HCT116 (cell line): Measurements from ENCODE around the gene MEIOC. TPM values are rescaled to one million over a fixed set of nuclear protein-coding genes. Genes with fewer than 3 reads are reported as not detected.
"Not testable (repeated sequence)": the region's sequence is repeated elsewhere in the genome, so short reads cannot be mapped to it uniquely, and the experiment has no call there.

Source experiments
- ATAC-seq: fragments of 200-7000 bp; cut with Tn5 transposase; 2 replicates; pipeline ENCODE4 v1.9.1; 2020; ENCODE audit warnings: mild to moderate bottlenecking, moderate library complexity
- BruUV-seq: library from RNA; stranded (reverse); fragments of 400-500 nt; replicated peaks from 2 replicates; lab custom pipeline; 2021; lab: Mats Ljungman, UMichigan
- CTCF ChIA-PET: fragments of 300-600 bp; sonication (Branson Sonifier 250); formaldehyde crosslinking; loops from one replicate; lab custom pipeline; 2021; ENCODE audit warnings: antibody characterized with exemption; lab: Charles Lee
- POLR2A ChIA-PET: fragments of 300-600, 350-600 bp; sonication (Branson Sonifier 250); formaldehyde crosslinking; loops from one replicate; lab custom pipeline; 2021; ENCODE audit warnings: antibody characterized with exemption; lab: Charles Lee
- RAD21 ChIA-PET, 2 experiments: fragments of 300-600 bp; sonication (Branson Sonifier 250); formaldehyde crosslinking; loops; one replicate each; lab custom pipeline; 2023; ENCODE audit warnings: low total read pairs in 2 of 2; ENCODE audit not compliant: uncharacterized antibody in 2 of 2, unreplicated experiment in 2 of 2, low non-redundant PET in 1 of 2; lab: Charles Lee
- DNase-seq: peaks from one replicate; pipeline ENCODE4 v3.0.0-alpha.2; 2010; ENCODE audit warnings: low read depth, low spot score
- H2AFZ ChIP-seq: fragments of 200-600 bp; shearing (Covaris generic), sonication (generic); 2 replicates; pipeline ENCODE4 v1.6.1; 2017; ENCODE audit warnings: low read depth, mixed run types, mixed read lengths, antibody characterized with exemption, low read length; ENCODE audit not compliant: poor library complexity, severe bottlenecking
- H3K27ac ChIP-seq: 2 replicates; pipeline ENCODE4 v1.5.1; 2012; ENCODE audit warnings: low read depth, low read length
- H3K27me3 ChIP-seq: fragments of 200-600 bp; sonication (generic); 2 replicates; pipeline ENCODE4 v1.6.1; 2016; ENCODE audit warnings: mixed run types, low read length, mixed read lengths; ENCODE audit not compliant: insufficient read depth
- H3K36me3 ChIP-seq, 2 experiments: fragments of 200-500 bp in 1 of 2; fragments of 200-600 bp in 1 of 2; sonication (Bioruptor generic) in 1 of 2; sonication (generic) in 1 of 2; 2 replicates each; pipeline versions ENCODE4 v1.5.1 to v1.6.1; 2014 to 2016; ENCODE audit warnings: low read length in 2 of 2, inconsistent platforms in 1 of 2, mixed read lengths in 1 of 2, mixed run types in 1 of 2; ENCODE audit not compliant: insufficient read depth in 2 of 2, control insufficient read depth in 1 of 2
- H3K4me1 ChIP-seq, 2 experiments: fragments of 200-600 bp in 1 of 2; sonication (generic) in 1 of 2; 2 replicates each; pipeline versions ENCODE4 v1.5.1 to v1.6.1; 2012 to 2017; ENCODE audit warnings: low read length in 2 of 2, inconsistent platforms in 1 of 2, mild to moderate bottlenecking in 1 of 2, mixed read lengths in 1 of 2, mixed run types in 1 of 2, moderate library complexity in 1 of 2; ENCODE audit not compliant: insufficient read depth in 2 of 2, control insufficient read depth in 1 of 2
- H3K4me2 ChIP-seq: fragments of 200-600 bp; sonication (generic); 2 replicates; pipeline ENCODE4 v1.6.1; 2017; ENCODE audit warnings: mixed run types, low read length, mixed read lengths
- H3K4me3 ChIP-seq, 2 experiments: fragments of 200-600 bp in 1 of 2; sonication (generic) in 1 of 2; replicated peaks in 1 of 2; 2 replicates each; pipeline ENCODE4 v1.5.1; 2011 to 2016; ENCODE audit warnings: low read length in 2 of 2, control low read depth in 1 of 2, low read depth in 1 of 2, mild to moderate bottlenecking in 1 of 2, mixed read lengths in 1 of 2, mixed run types in 1 of 2
- H3K79me2 ChIP-seq: fragments of 200-600 bp; sonication (generic); 2 replicates; pipeline ENCODE4 v1.6.1; 2017; ENCODE audit warnings: mild to moderate bottlenecking, mixed run types, low read length, moderate library complexity, mixed read lengths; ENCODE audit not compliant: insufficient read depth
- H3K9ac ChIP-seq: fragments of 200-600 bp; sonication (generic); 2 replicates; pipeline ENCODE4 v1.6.1; 2016; ENCODE audit warnings: low read length, mixed read lengths
- H3K9me2 ChIP-seq: fragments of 200-600 bp; sonication (generic), shearing (Covaris generic); 2 replicates; pipeline ENCODE4 v1.6.1; 2017; ENCODE audit warnings: mixed run types, mild to moderate bottlenecking, moderate library complexity; ENCODE audit not compliant: insufficient read depth
- H3K9me3 ChIP-seq, 2 experiments: fragments of 200-500 bp in 1 of 2; fragments of 200-600 bp in 1 of 2; sonication (Bioruptor generic) in 1 of 2; sonication (generic) in 1 of 2; 2 replicates each; pipeline ENCODE4 v1.6.1; 2014 to 2017; ENCODE audit warnings: low read length in 2 of 2, mixed read lengths in 2 of 2, inconsistent platforms in 1 of 2, low read depth in 1 of 2, mild to moderate bottlenecking in 1 of 2, mixed run types in 1 of 2, moderate library complexity in 1 of 2; ENCODE audit not compliant: control insufficient read depth in 1 of 2, insufficient read depth in 1 of 2
- H4K20me1 ChIP-seq: fragments of 200-600 bp; sonication (generic), shearing (Covaris generic); 2 replicates; pipeline ENCODE4 v1.6.1; 2017; ENCODE audit warnings: mixed run types, mild to moderate bottlenecking, moderate library complexity; ENCODE audit not compliant: insufficient read depth
- EZH2 ChIP-seq: fragments of 200-600 bp; sonication (generic); IDR thresholded peaks from 2 replicates; pipeline ENCODE4 v1.6.1; 2017; ENCODE audit warnings: antibody characterized with exemption, mixed run types
- FOSL1 ChIP-seq: IDR thresholded peaks from 2 replicates; pipeline ENCODE4 v1.6.1; 2012; ENCODE audit warnings: low read depth
- POLR2AphosphoS5 ChIP-seq: IDR thresholded peaks from 2 replicates; pipeline ENCODE4 v1.6.1; 2011; ENCODE audit warnings: mild to moderate bottlenecking, low read depth, low read length, moderate library complexity
- TCF7L2 ChIP-seq: IDR thresholded peaks from 2 replicates; pipeline ENCODE4 v1.7.0; 2011; ENCODE audit warnings: borderline replicate concordance, inconsistent platforms; ENCODE audit not compliant: insufficient read depth, insufficient read length; ENCODE audit errors: extremely low read depth
- intact Hi-C: fragments of 100-400 bp; cut with micrococcal nuclease; formaldehyde crosslinking; loops from 2 replicates; pipeline ENCODE4 v1.10.0; 2022
- total RNA-seq: library from RNA; stranded (reverse); gene quantifications from one replicate; pipeline ENCODE4 v1.2.1, GENCODE V29; 2021; ENCODE audit not compliant: unreplicated experiment
- TF ChIP-seq, protein P1 (sequence below): IDR thresholded peaks from 2 replicates; pipeline ENCODE4 v1.6.1; 2012; ENCODE audit warnings: low read depth

Gene MEIOC
- total RNA-seq, 1 experiment from 2014 or later: not detected

DNA sequence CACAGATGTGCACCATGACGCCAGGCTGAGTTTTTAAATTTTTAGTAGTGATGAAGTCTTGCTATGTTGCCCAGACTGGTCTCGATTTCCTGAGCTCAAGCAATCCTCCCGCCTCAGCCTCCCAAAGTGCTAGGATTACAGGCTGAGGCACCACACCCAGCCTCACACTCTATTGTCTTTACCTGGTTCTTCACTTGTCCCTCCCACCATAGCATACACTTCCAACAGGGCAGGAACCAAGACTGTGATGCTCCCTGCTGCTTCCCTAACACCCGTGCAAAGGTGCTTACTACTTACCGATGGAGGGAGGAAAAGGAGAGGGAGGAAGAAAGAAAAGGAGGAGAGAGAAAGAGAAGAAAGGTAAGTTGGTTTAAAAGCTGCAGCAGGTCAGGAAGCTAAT, 41.4 kb upstream of the MEIOC start (continued):
- TF ChIP-seq, protein P1, sequence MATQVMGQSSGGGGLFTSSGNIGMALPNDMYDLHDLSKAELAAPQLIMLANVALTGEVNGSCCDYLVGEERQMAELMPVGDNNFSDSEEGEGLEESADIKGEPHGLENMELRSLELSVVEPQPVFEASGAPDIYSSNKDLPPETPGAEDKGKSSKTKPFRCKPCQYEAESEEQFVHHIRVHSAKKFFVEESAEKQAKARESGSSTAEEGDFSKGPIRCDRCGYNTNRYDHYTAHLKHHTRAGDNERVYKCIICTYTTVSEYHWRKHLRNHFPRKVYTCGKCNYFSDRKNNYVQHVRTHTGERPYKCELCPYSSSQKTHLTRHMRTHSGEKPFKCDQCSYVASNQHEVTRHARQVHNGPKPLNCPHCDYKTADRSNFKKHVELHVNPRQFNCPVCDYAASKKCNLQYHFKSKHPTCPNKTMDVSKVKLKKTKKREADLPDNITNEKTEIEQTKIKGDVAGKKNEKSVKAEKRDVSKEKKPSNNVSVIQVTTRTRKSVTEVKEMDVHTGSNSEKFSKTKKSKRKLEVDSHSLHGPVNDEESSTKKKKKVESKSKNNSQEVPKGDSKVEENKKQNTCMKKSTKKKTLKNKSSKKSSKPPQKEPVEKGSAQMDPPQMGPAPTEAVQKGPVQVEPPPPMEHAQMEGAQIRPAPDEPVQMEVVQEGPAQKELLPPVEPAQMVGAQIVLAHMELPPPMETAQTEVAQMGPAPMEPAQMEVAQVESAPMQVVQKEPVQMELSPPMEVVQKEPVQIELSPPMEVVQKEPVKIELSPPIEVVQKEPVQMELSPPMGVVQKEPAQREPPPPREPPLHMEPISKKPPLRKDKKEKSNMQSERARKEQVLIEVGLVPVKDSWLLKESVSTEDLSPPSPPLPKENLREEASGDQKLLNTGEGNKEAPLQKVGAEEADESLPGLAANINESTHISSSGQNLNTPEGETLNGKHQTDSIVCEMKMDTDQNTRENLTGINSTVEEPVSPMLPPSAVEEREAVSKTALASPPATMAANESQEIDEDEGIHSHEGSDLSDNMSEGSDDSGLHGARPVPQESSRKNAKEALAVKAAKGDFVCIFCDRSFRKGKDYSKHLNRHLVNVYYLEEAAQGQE: no peak
- TF ChIP-seq TCF7L2 (no peak), POLR2AphosphoS5 (no peak), EZH2 (no peak), FOSL1 (no peak)

DNA sequence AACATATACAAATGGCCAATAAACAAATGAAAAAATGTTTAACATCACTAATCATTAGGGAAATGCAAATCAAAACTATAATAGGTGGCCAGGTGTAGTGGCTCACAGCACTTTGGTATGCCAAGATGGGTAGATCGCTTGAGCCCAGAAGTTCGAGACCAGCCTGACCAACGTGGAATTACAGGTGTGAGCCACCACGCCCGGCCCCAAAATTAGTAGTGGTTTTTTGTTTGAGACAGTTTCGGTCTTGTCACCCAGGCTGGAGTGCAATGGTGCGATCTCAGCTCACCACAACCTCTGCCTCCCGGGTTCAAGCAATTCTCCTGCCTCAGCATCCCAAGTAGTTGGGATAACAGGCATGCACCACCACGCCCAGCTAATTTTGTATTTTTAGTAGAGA, 37.6 kb upstream of the MEIOC start:
- ATAC-seq, CTCF ChIA-PET, H3K36me3 ChIP-seq, H3K9me2 ChIP-seq, RAD21 ChIA-PET, BruUV-seq, H3K4me1 ChIP-seq, intact Hi-C loops, H4K20me1 ChIP-seq, H2AFZ ChIP-seq, POLR2A ChIA-PET, H3K27ac ChIP-seq, H3K9me3 ChIP-seq, DNase-seq, H3K79me2 ChIP-seq, H3K27me3 ChIP-seq, H3K4me2 ChIP-seq, H3K9ac ChIP-seq, H3K4me3 ChIP-seq: not testable (repeated sequence)
